RKO (cell line): ENCODE measurements around the gene ARHGEF38.

ENCODE experiments used
- DNase-seq: peaks from one replicate; pipeline ENCODE4 v3.0.0-alpha.2; 2016; ENCODE audit warnings: low spot score

ARHGEF38 gene

GRCh38 chr4:105558277-105558676 is 5.9 kb downstream of the ARHGEF38 start:
- no peak for DNase-seq

GRCh38 chr4:105560421-105560848 is 8.0 kb downstream of the ARHGEF38 start:
- DNase-seq = no peak

- DNase-seq = no peak
Measured at GRCh38 chr4:105563352-105563751, 10.9 kb downstream of the ARHGEF38 start.

DNA sequence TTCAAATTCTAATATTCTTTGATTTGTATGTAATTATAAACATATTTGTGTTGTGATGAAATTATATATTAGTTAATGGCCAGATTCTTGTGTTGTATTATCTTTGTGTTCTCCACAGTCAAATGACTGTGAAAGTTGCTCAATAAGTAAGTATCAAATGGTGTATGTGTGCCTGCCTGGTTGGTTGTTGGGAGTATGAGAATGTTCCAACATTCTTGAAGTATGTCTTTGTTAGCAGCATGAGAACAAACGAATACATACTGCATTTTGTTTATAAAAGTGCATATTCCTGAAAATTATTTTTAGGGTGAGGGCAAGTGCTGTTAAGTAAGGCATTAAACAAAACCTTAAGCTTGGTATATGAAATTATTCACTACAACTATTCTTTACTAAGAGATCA is 16.2 kb downstream of the ARHGEF38 start:
- no peak for DNase-seq

GRCh38 chr4:105569057-105569865 is 16.8 kb downstream of the ARHGEF38 start:
- no peak for DNase-seq

DNA sequence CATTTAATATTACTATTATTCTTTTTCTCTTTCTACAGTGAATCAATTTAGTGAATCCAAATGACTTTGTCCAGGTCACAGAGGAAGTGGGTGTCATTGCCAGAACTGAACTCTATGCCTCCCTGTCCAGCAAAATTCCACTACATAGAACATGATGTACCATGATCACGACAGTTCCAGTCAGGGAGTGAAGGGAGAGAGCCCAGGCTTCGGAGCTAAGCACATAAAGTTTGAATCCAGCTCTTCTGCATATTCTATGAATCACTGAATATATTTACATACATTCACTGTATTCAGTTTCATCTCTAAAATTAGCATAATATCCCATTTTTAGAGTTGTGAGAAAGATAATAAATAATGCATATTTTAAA is 17.4 kb downstream of the ARHGEF38 start:
- no peak for DNase-seq

DNA sequence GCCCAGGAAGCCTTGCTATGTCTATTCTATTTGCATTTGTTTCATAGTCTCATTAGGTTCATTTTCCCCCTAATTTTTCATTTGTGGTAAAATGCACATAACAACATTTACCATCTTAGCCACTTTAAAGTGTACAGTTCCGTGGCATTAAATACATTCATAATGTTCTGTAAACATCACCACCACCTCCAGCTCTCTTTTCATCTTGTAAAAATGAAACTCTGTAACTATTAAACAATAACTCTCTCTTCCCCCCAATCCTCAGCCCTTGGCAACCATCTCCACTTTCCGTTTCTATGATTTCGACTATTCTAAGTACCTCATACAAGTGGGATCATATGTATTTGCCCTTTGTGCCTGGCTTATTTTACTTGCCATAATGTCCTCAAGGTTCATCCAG is 19.9 kb downstream of the ARHGEF38 start:
- no peak for DNase-seq

- DNase-seq = no peak
Measured at GRCh38 chr4:105586638-105587328, 34.4 kb downstream of the ARHGEF38 start.

DNA sequence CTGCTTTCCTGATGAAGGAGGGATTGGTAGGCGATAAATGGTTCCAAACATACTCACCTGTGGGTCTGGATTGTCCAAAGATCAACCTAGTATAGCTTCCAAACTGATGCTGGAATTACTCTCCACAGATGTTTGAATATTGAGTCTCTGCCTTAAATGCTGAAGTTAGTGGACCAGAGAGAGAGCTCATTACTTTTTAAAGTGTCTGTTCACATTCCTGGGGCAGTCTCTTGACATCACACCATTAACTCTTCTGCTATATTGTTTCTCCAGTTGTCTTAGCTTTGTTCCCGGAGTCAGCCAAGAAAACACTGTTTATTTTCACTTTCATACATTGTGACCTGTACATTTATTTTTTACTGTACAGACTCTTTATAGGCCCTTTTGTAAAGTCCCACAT is 35.4 kb downstream of the ARHGEF38 start:
- no peak for DNase-seq

DNA sequence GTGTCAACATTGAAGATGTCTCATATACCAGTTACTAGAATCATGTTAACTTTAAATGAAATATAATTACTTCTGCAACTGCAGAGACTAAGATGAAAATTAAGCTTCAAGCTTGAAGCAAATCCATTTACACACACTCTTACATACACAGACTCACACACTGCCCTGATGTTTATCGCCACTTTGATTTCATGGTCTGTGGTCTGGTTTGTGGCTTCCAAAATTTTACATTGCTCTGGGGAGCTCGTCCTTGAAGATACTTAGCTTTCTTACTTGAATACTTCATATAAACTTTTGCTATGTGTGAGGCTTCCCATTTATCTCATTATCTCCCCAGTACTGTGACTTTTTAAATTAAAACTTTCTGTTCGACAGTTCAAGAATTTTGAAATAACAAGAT is 35.8 kb downstream of the ARHGEF38 start:
- no peak for DNase-seq

DNA sequence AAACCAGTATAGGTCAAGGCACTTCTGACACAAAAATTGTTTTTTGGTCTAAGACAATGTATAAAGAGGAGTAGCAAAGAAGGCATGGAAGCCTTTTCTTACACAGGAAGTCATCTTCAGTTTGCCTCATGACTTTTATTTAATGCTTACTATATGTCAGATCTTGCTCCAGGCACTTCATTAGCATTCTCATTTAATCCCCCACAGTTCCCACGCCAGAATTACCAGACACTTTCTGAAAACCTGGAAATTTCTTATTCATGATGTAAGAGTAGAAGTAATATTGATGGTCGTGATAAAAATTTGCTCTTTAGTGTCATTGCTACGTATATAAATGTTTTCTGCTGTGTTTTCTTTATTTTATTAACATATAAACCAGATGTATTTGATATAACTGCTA is 39.2 kb downstream of the ARHGEF38 start:
- DNase-seq = no peak

GRCh38 chr4:105594099-105595010 is 41.9 kb downstream of the ARHGEF38 start:
- no peak for DNase-seq

- no peak for DNase-seq
Measured at GRCh38 chr4:105596684-105597083, 44.3 kb downstream of the ARHGEF38 start.

- DNase-seq = no peak
Measured at GRCh38 chr4:105598052-105598451, 45.6 kb downstream of the ARHGEF38 start.

GRCh38 chr4:105598787-105599186 is 46.4 kb downstream of the ARHGEF38 start:
- DNase-seq = no peak

DNA sequence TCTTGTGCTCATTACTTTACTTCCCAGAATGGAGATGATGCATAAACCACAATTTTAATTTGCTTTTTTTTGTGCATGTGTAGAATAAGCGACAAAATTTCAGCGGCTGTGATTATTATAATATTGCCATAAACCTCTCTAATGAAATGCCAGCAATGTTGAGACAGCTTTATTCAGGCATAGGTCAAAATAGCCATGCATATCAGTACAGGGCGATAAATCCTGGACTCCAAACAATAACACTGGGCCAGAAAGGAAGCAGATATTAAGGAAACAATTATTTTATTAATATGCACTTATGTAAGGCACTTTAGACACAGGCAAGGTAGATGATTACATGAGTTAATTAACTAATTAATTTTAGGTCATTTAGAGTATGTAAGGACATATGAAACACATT is 47.1 kb downstream of the ARHGEF38 start:
- no peak for DNase-seq

DNA sequence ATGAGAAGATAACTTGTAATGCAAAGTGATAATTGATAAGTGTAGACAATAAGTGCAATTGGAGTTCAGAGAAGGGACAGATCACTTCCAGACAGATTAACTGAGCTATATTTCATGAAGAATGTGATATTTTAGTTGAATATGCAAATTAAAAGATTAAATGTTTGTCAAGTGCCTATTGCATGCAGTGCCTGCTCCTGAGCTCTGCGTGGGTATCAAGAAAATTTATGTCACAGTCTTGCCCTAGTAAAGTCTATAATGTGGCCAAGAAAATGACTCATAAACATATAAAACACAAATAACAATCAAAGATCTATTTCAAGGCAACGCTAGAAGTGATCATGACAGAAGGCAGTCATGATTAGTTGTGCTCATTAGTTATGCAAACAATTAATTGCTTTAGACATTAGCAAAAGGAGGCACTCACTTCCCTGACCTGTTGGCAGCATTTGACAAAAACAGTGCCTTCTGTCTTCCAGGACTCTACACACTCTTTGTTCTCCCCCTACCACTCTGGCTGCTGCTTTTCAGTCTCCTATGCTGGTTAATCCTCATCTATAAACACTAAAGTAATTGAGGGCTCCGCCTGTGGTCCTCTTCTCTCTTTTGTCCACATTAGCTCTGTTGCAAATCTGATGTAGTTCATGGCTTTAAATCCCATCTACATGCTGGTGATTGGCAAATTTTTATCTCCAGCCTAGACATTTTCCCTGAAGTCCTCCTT is 47.7 kb downstream of the ARHGEF38 start:
- DNase-seq = no peak

GRCh38 chr4:105600951-105601350 is 48.5 kb downstream of the ARHGEF38 start:
- DNase-seq = no peak

DNA sequence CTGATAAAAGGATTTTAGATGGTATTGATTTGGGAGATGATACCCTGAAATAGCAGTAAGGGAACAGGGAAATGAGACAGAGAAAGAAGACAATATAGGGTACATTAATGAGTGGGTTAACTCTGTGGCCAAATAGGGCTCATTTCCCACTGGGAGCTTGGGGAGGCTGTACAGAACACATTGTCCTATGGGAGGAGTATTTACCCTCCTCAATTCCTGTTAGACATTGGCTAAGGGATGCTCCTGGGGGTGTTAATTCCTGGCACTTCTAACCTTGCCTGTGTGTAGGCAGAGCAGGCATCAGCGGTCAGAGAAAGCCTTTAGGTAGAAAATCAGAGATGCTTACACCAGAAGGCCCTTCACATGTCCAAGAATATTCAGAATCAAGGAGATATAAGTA is 49.0 kb downstream of the ARHGEF38 start:
- no peak for DNase-seq

GRCh38 chr4:105603158-105603557 is 50.7 kb downstream of the ARHGEF38 start:
- no peak for DNase-seq

GRCh38 chr4:105605493-105605892 is 53.1 kb downstream of the ARHGEF38 start:
- DNase-seq = no peak

GRCh38 chr4:105607876-105608275 is 55.5 kb downstream of the ARHGEF38 start:
- DNase-seq = no peak
